ENCODE data around the gene BHLHE40. TPM values are rescaled to one million over a fixed set of nuclear protein-coding genes. Genes with fewer than 3 reads are reported as not detected.
A peak's percentile ranks its signal among the peaks of the same experiment; 100 is the strongest.

Gene BHLHE40
- total and polyA plus RNA-seq, 10 of the 15 experiments (the other 5 are each of a cell fraction or from before 2014, with no cell fraction given): 25.2 to 106 (median 51.4) TPM

- peak; percentile 8; the same call in 1 of the 2 replicates for TF ChIP-seq RELB (IDR thresholded peaks at IDR 0.05; ENCODE audit: low read depth)
- peak; percentile 29; the same call in 1 of the 2 replicates for TF ChIP-seq MEF2A (IDR thresholded peaks at IDR 0.05; ENCODE audit: insufficient read depth, low read depth, low read length)
- no peak for TF ChIP-seq HDGF (IDR thresholded peaks at IDR 0.05)
- peak; percentile 9; the same call in 1 of the 2 replicates for TF ChIP-seq MXI1 (IDR thresholded peaks at IDR 0.05; ENCODE audit: low read depth, low read length)
- TF ChIP-seq ZBED1 (IDR thresholded peaks at IDR 0.05; ENCODE audit: borderline replicate concordance): no peak
- TF ChIP-seq PKNOX1 (IDR thresholded peaks at IDR 0.05): no peak
- no peak for TF ChIP-seq CUX1 (IDR thresholded peaks at IDR 0.05; ENCODE audit: insufficient replicate concordance, low read depth, low read length)
- no peak for TF ChIP-seq EZH2 (IDR thresholded peaks at IDR 0.05; ENCODE audit: borderline replicate concordance, control insufficient read depth, low read depth, low read length)
- no peak for TF ChIP-seq JUND (IDR thresholded peaks at IDR 0.05; ENCODE audit: low read depth, low read length)
- no peak for TF ChIP-seq E2F4 (IDR thresholded peaks at IDR 0.05; ENCODE audit: low read depth, low read length)
- no peak; a peak in 1 of 4 replicates for TF ChIP-seq ETV6 (conservative IDR thresholded peaks at IDR 0.05 in 1 of 2, IDR thresholded peaks at IDR 0.05 in 1 of 2; ENCODE audit: borderline replicate concordance in 1 of 2, low read depth in 1 of 2)
- no peak for TF ChIP-seq BACH1 (IDR thresholded peaks at IDR 0.05; ENCODE audit: borderline replicate concordance)
- no peak for TF ChIP-seq YY1 (IDR thresholded peaks at IDR 0.05; ENCODE audit: low read depth, low read length)
- 0 out of 2 replicates have a peak, but pooled peaks have one; percentile 21 for TF ChIP-seq WRNIP1 (IDR thresholded peaks at IDR 0.05; ENCODE audit: borderline replicate concordance, low read depth, low read length)
- TF ChIP-seq BRCA1 (IDR thresholded peaks at IDR 0.05; ENCODE audit: low read depth, low read length): no peak
- TF ChIP-seq FOXK2 (IDR thresholded peaks at IDR 0.05): no peak
- no peak for TF ChIP-seq IRF5 (IDR thresholded peaks at IDR 0.05; ENCODE audit: borderline replicate concordance)
- TF ChIP-seq NFXL1 (IDR thresholded peaks at IDR 0.05; ENCODE audit: borderline replicate concordance): no peak
- no peak for TF ChIP-seq ZNF274 (IDR thresholded peaks at IDR 0.05; ENCODE audit: insufficient read depth, insufficient read length)
- peak; percentile 55; the same call in 1 of the 2 replicates for TF ChIP-seq MAX (IDR thresholded peaks at IDR 0.05; ENCODE audit: low read depth, low read length)
Observed at GRCh38 chr3:4978966-4979427, 240 bp upstream of the BHLHE40 start (continued).

Data from GM12878 (cell line).